ENCODE measurements around the gene TBL1XR1. TPM values are rescaled to one million over a fixed set of nuclear protein-coding genes. Genes with fewer than 3 reads are reported as not detected.

TBL1XR1 gene
- total RNA-seq, 1 experiment from 2014 or later = 180 TPM

- Histone ChIP-seq H3K9me3 (ENCODE audit: control insufficient read depth in 1 of 2, insufficient read depth in 1 of 2, low read depth in 1 of 2, low read length in 2 of 2) (no peaks in the 10 kb centered on the region), H3K79me2 (ENCODE audit: insufficient read depth, low read length) (no peaks in the 10 kb centered on the region), H3K27ac (ENCODE audit: low read depth, low read length) (no peak overlapping the region), H3K4me2 (ENCODE audit: low read length) (no peak overlapping the region), H2AFZ (ENCODE audit: low read depth, low read length, poor library complexity, severe bottlenecking) (no peak overlapping the region), H3K9me2 (ENCODE audit: insufficient read depth) (no peaks in the 10 kb centered on the region), H3K4me3 (replicated peaks in 1 of 2; ENCODE audit: low read depth in 1 of 2, low read length in 2 of 2) (no peak overlapping the region), H3K36me3 (ENCODE audit: control insufficient read depth in 1 of 2, insufficient read depth in 2 of 2, low read length in 2 of 2) (no peaks in the 10 kb centered on the region), H3K4me1 (ENCODE audit: control insufficient read depth in 1 of 2, insufficient read depth in 2 of 2, low read length in 2 of 2) (no peaks in the 10 kb centered on the region), H3K27me3 (ENCODE audit: insufficient read depth, low read length) (no peaks in the 10 kb centered on the region), H3K9ac (ENCODE audit: low read length) (no peak overlapping the region), H4K20me1 (ENCODE audit: insufficient read depth) (no peaks in the 10 kb centered on the region)
- no TSS peak for BruUV-seq (replicated peaks)
- ChIA-PET RAD21 (ENCODE audit: low non-redundant PET in 1 of 2, low total read pairs in 2 of 2, uncharacterized antibody in 2 of 2, unreplicated experiment in 2 of 2) (no interaction called here), CTCF (no interaction called here), POLR2A (no interaction called here)
- TF ChIP-seq REST (IDR thresholded peaks at IDR 0.05; ENCODE audit: low read depth) = no peak
- no peak for TF ChIP-seq ZFX (IDR thresholded peaks at IDR 0.05)
- no peak for TF ChIP-seq ZNF274 (IDR thresholded peaks at IDR 0.05; ENCODE audit: low read depth, low read length)
- TF ChIP-seq POLR2A (IDR thresholded peaks at IDR 0.05; ENCODE audit: borderline replicate concordance, extremely low read depth, insufficient read depth, insufficient read length) = no peak
- TF ChIP-seq CBX3 (IDR thresholded peaks at IDR 0.05; ENCODE audit: low read depth) = no peak
- TF ChIP-seq JUND (IDR thresholded peaks at IDR 0.05) = no peak
- no peak for TF ChIP-seq FOSL1 (IDR thresholded peaks at IDR 0.05; ENCODE audit: low read depth)
- no peak for TF ChIP-seq TCF7L2 (IDR thresholded peaks at IDR 0.05; ENCODE audit: borderline replicate concordance, extremely low read depth, insufficient read depth, insufficient read length)
- no peak for TF ChIP-seq EZH2phosphoT487 (IDR thresholded peaks at IDR 0.05; ENCODE audit: borderline replicate concordance)
- TF ChIP-seq SRF (IDR thresholded peaks at IDR 0.05; ENCODE audit: low read depth) = no peak
- intact Hi-C loops (cut with micrococcal nuclease) = no loop called here
- ATAC-seq = no peak
- no peak for DNase-seq (ENCODE audit: low read depth, low spot score)
Measured at GRCh38 chr3:176995946-176996345, 201.3 kb downstream of the TBL1XR1 start.

Measured in HCT116 (cell line).